NCI-H1105 (cell line): ENCODE measurements around the gene IGSF11.
"Not testable (repeated sequence)": the region's sequence is repeated elsewhere in the genome, so short reads cannot be mapped to it uniquely, and the experiment has no call there.

Experiments used
- DNase-seq: peaks from one replicate; lab custom pipeline; 2025; lab: John Stamatoyannopoulos, UW

Gene IGSF11

GRCh38 chr3:118988198-118989130, 46.2 kb downstream of the IGSF11 start:
- DNase-seq: no peak

GRCh38 chr3:118987477-118987876, 47.2 kb downstream of the IGSF11 start:
- peak; percentile 20 for DNase-seq

GRCh38 chr3:118986734-118987133, 47.9 kb downstream of the IGSF11 start:
- DNase-seq: no peak

GRCh38 chr3:118984699-118985098, 49.9 kb downstream of the IGSF11 start:
- DNase-seq: no peak

- DNase-seq: no peak
These were observed 53.0 kb downstream of the IGSF11 start for GRCh38 chr3:118981494-118982134.

- DNase-seq: no peak
These were observed 53.8 kb downstream of the IGSF11 start for GRCh38 chr3:118980832-118981231.

GRCh38 chr3:118978393-118978758, 56.3 kb downstream of the IGSF11 start:
- DNase-seq: no peak

- no peak for DNase-seq
These were observed 56.8 kb downstream of the IGSF11 start for GRCh38 chr3:118977671-118978392.

- no peak for DNase-seq
These were observed 57.5 kb downstream of the IGSF11 start for GRCh38 chr3:118977118-118977517.

GRCh38 chr3:118975476-118975875, 59.2 kb downstream of the IGSF11 start:
- DNase-seq: not testable (repeated sequence)

GRCh38 chr3:118974356-118975097, 60.1 kb downstream of the IGSF11 start:
- DNase-seq: peak; percentile 24

- DNase-seq: no peak
These were observed 61.6 kb downstream of the IGSF11 start for GRCh38 chr3:118973050-118973449.

GRCh38 chr3:118970819-118971218, 63.8 kb downstream of the IGSF11 start:
- DNase-seq: peak; percentile 81

GRCh38 chr3:118968640-118969039, 66.0 kb downstream of the IGSF11 start:
- no peak for DNase-seq

- DNase-seq: no peak
These were observed 66.5 kb downstream of the IGSF11 start for GRCh38 chr3:118968111-118968510.

GRCh38 chr3:118966700-118967099, 67.9 kb downstream of the IGSF11 start:
- DNase-seq: no peak

GRCh38 chr3:118963711-118964110, 70.9 kb downstream of the IGSF11 start:
- no peak for DNase-seq

- no peak for DNase-seq
These were observed 73.7 kb downstream of the IGSF11 start for GRCh38 chr3:118960876-118961450.

GRCh38 chr3:118955914-118956556, 78.6 kb downstream of the IGSF11 start:
- no peak for DNase-seq

GRCh38 chr3:118951089-118951488, 83.6 kb downstream of the IGSF11 start:
- no peak for DNase-seq
